ENCODE results near the gene CACNG1. TPM values are rescaled to one million over a fixed set of nuclear protein-coding genes. Genes with fewer than 3 reads are reported as not detected.
"Not testable (repeated sequence)": the region's sequence is repeated elsewhere in the genome, so short reads cannot be mapped to it uniquely, and the experiment has no call there.

CACNG1 gene
- total RNA-seq, 2 donors from 2014 or later, result not detected

- H3K36me3 Mint-ChIP-seq, result no peaks in the 10 kb centered on the region
- H3K27ac Mint-ChIP-seq, result no peak overlapping the region
- no peak for DNase-seq (ENCODE audit: low spot score in 2 of 2)
- ATAC-seq, result no peak
- no peaks in the 10 kb centered on the region for H3K9me3 Mint-ChIP-seq
Measured at GRCh38 chr17:67021196-67021595, 23.2 kb upstream of the CACNG1 start.

- Mint-ChIP-seq H3K9me3 (no peaks in the 10 kb centered on the region), H3K27ac (no peak overlapping the region), H3K36me3 (no peaks in the 10 kb centered on the region)
- no peak for DNase-seq (ENCODE audit: low spot score in 2 of 2)
- ATAC-seq, result no peak
Measured at GRCh38 chr17:67021743-67022450, 22.5 kb upstream of the CACNG1 start.

GRCh38 chr17:67022451-67022810 lies 21.9 kb upstream of the CACNG1 start:
- no peaks in the 10 kb centered on the region for H3K36me3 Mint-ChIP-seq

DNA sequence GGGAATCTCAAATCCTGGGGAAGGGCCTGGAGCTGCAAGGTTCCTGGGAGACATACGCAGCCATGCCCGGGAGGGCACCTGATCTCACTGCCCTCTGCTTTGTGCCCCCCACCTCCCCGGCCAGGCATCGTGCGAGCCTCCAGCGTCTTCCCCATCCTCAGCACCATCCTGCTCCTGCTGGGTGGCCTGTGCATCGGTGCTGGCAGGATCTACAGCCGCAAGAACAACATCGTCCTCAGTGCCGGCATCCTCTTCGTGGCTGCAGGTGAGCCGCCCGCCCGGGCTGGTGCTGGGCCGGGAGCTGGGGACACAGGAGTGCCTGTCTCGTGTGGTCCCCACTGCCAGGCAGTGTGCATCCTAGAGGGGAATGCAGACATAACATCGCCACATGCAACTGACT lies 19.6 kb upstream of the CACNG1 start:
- no peak overlapping the region for H3K27ac Mint-ChIP-seq
- no peaks in the 10 kb centered on the region for H3K9me3 Mint-ChIP-seq
- DNase-seq (ENCODE audit: low spot score in 2 of 2), result no peak
- H3K36me3 Mint-ChIP-seq, result no peaks in the 10 kb centered on the region
- no peak for ATAC-seq

More at GRCh38 chr17:67022451-67022810, 21.9 kb upstream of the CACNG1 start:
- no peak for ATAC-seq
- no peak for DNase-seq (ENCODE audit: low spot score in 2 of 2)
- no peaks in the 10 kb centered on the region for H3K9me3 Mint-ChIP-seq
- H3K27ac Mint-ChIP-seq, result no peak overlapping the region

GRCh38 chr17:67025216-67025792 lies 19.1 kb upstream of the CACNG1 start:
- DNase-seq (ENCODE audit: low spot score in 2 of 2) (no peak), ATAC-seq (no peak)
- Mint-ChIP-seq H3K36me3 (no peaks in the 10 kb centered on the region), H3K27ac (no peak overlapping the region), H3K9me3 (no peaks in the 10 kb centered on the region)

- no peak for DNase-seq (ENCODE audit: low spot score in 2 of 2)
- Mint-ChIP-seq H3K36me3 (no peaks in the 10 kb centered on the region), H3K9me3 (no peaks in the 10 kb centered on the region), H3K27ac (no peak overlapping the region)
- ATAC-seq, result no peak
Measured at GRCh38 chr17:67026341-67026740, 18.0 kb upstream of the CACNG1 start.

GRCh38 chr17:67027031-67027628 lies 17.2 kb upstream of the CACNG1 start:
- Mint-ChIP-seq H3K36me3 (no peaks in the 10 kb centered on the region), H3K27ac (no peak overlapping the region), H3K9me3 (no peaks in the 10 kb centered on the region)
- no peak for ATAC-seq
- DNase-seq (ENCODE audit: low spot score in 2 of 2), result no peak

- Mint-ChIP-seq H3K36me3 (no peaks in the 10 kb centered on the region), H3K9me3 (no peaks in the 10 kb centered on the region), H3K27ac (no peak overlapping the region)
- ATAC-seq (no peak), DNase-seq (ENCODE audit: low spot score in 2 of 2) (no peak)
Measured at GRCh38 chr17:67030641-67031040, 13.7 kb upstream of the CACNG1 start.

DNA sequence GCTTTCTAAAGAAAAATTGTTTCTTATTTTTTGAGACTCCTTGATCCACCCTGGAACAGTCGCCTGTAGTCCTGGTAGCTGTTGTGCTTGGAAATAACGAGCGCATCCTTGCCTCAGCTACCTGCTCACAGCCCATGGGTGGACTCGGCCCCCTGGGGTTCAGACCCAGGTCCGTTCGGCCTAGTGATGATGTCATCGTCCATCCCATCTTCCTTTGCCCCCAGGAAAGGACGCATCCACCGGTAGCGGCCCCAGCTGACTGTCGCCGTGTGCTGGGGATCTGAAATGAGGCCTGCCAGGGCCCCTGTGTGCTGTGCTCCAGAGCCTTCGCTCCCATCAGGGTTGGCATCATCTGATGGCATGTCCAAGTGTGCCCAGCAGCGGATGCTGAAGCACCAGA lies 12.0 kb upstream of the CACNG1 start:
- Mint-ChIP-seq H3K36me3 (no peaks in the 10 kb centered on the region), H3K9me3 (no peaks in the 10 kb centered on the region), H3K27ac (peak overlapping the region in 1 of 2 donors; percentile 51)
- DNase-seq (ENCODE audit: low spot score in 2 of 2) (no peak), ATAC-seq (no peak)

DNA sequence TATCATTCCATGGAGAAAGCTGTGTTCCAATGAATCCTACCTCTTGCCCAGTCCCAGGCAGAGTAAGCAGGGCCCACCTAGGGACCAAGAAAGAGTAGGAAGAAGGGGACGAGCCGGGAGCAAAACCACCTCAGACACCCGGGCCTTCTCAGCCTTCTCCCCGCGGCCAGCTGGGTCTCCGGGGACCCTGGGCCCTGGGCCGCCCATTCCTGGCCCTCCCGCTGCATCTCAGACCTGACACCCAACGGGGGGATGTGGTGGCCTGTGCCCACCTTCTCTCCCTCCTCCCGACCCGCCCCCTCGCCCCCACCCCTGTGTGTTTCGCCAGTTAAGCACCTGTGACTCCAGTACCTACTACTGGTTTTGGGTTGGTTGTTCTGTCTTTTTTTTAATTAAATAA lies 11.4 kb upstream of the CACNG1 start:
- H3K36me3 Mint-ChIP-seq, result no peaks in the 10 kb centered on the region

GRCh38 chr17:67033613-67034012 lies 10.7 kb upstream of the CACNG1 start:
- Mint-ChIP-seq H3K36me3 (no peaks in the 10 kb centered on the region), H3K27ac (no peak overlapping the region), H3K9me3 (no peaks in the 10 kb centered on the region)
- ATAC-seq, result no peak
- no peak for DNase-seq (ENCODE audit: low spot score in 2 of 2)

More for the DNA sequence above, 11.4 kb upstream of the CACNG1 start:
- Mint-ChIP-seq H3K27ac (no peak overlapping the region), H3K9me3 (no peaks in the 10 kb centered on the region)
- DNase-seq (ENCODE audit: low spot score in 2 of 2) (no peak), ATAC-seq (no peak)

DNA sequence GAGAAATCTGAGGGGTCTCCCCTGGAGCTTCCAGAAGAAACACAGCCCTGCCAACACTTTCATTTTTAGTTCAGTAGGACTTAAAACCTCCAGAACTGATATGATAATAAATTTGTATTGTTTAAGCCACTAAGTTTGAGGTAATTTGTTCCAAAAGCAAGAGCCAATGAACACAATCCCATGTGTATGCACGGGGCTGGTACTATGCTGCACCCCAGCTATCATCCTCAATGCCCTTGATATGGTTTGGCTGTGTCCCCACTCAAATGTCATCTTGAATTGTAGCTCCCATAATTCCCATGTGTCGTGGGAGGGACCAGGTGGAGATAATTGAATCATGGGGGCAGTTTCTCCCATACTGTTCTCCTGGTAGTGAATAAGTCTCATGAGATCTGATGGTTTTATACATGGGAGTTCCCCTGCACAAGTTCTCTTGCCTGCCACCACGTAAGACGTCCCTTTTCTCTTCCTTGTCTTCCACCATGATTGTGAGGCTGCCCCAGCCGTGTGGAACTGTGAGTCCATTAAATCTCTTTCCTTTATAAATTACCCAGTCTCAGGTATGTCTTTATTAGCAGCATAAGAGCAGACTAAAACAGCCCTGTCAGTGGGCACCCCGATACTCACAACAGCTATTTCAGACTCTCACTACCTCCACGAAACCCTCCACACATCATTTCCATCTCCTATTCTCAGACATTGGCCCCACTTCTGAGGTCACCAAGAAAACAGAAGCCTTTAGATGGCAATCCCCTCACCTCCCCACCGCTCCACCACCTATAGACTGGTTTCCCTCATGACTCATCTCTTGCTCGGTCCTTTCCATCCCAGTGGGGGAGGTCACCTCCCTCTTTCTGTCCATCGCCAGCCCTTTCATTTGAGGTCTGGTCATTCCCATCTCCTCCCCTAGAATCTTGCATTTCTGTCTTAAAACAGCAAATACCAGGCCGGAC lies 8.9 kb upstream of the CACNG1 start:
- ATAC-seq, result peak; percentile 61 to 80
- no peak for DNase-seq (ENCODE audit: low spot score in 2 of 2)
- H3K27ac Mint-ChIP-seq, result no peak overlapping the region

GRCh38 chr17:67038861-67039365 lies 5.4 kb upstream of the CACNG1 start:
- no peaks in the 10 kb centered on the region for H3K36me3 Mint-ChIP-seq
- DNase-seq (ENCODE audit: low spot score in 2 of 2) (no peak), ATAC-seq (no peak)
- H3K9me3 Mint-ChIP-seq, result no peaks in the 10 kb centered on the region
- no peak overlapping the region for H3K27ac Mint-ChIP-seq

More for the DNA sequence above, 8.9 kb upstream of the CACNG1 start:
- H3K36me3 Mint-ChIP-seq, result no peaks in the 10 kb centered on the region
- H3K9me3 Mint-ChIP-seq, result no peaks in the 10 kb centered on the region

DNA sequence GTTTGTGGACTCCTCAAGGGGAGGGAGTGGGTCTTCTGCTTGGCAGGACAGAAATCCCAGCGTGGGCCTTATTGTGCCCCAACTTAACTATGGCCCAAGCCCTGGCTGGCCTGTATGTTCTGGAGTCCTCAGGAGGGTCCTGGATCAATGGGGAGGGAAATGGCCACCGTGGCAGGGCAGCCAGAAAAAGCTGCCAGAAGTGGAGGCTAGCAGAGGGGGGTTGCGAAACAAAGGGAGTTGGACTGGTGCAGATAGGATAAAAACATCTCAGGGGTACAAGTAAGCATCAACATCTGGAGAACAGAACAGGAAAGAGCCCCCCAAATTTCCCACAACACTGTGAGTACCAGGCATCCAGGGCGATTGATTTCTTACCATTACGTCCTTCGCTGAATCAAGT lies 3.7 kb upstream of the CACNG1 start:
- ATAC-seq (no peak), DNase-seq (ENCODE audit: low spot score in 2 of 2) (no peak)
- no peaks in the 10 kb centered on the region for H3K36me3 Mint-ChIP-seq
- no peak overlapping the region for H3K27ac Mint-ChIP-seq
- no peaks in the 10 kb centered on the region for H3K9me3 Mint-ChIP-seq

DNA sequence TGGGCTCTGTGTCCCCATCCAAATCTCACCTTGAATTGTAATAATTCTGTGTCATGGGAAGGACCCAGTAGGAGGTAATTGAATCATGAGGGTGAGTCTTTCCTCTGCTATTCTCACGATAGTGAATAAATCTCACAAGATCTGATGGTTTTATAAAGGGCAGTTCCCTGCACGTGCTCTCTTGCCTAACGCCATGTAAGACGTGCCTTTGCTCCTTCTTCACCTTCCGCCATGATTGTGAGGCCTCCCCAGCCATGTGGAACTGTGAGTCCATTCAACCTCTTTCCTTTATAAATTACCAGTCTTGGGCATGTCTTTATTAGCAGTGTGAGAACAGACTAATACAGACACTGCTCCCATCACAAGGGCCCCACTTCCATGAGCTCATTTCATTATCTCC lies 3.2 kb upstream of the CACNG1 start:
- not testable (repeated sequence) for H3K9me3 Mint-ChIP-seq

DNA sequence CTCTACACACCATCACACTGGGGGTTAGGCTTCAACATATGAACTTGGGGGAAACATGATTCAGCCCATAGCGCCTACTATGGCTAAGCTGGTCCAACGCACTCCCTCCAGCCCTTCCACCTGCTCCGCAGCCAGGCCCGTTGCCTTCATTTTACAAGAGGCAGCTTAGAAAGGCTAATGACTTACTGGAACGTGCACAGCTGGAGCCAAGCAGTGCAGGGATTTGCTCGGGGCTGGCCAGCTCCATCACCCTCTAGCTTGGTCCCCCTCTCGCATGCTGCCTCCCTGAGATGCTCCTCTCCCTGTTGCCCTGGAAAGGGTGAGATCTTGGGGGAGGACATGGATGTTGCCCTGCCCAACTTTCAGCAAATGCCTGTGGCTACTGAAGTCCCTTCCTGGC lies 2.8 kb upstream of the CACNG1 start:
- H3K9me3 Mint-ChIP-seq, result no peaks in the 10 kb centered on the region
- no peak for DNase-seq (ENCODE audit: low spot score in 2 of 2)
- no peak overlapping the region for H3K27ac Mint-ChIP-seq
- ATAC-seq, result no peak
- no peaks in the 10 kb centered on the region for H3K36me3 Mint-ChIP-seq

More for the DNA sequence above, 3.2 kb upstream of the CACNG1 start:
- H3K36me3 Mint-ChIP-seq; ATAC-seq; H3K27ac Mint-ChIP-seq; DNase-seq (ENCODE audit: low spot score in 2 of 2): not testable (repeated sequence)
